HepG2 (cell line): Measurements from ENCODE around the gene DUSP16. TPM values are rescaled to one million over a fixed set of nuclear protein-coding genes. Genes with fewer than 3 reads are reported as not detected.

Experiments used
- ADNP ChIP-seq: sonication (generic); formaldehyde crosslinking; IDR thresholded peaks from 2 replicates; pipeline ENCODE4 v1.4.0; 2020; ENCODE audit warnings: missing genetic modification reagents
- ATF7-NPFF ChIP-seq: sonication (generic); formaldehyde crosslinking; IDR thresholded peaks from 2 replicates; pipeline ENCODE4 v1.8.1; 2023; ENCODE audit warnings: mild to moderate bottlenecking, low read depth, missing genetic modification reagents, moderate library complexity
- EHMT2 ChIP-seq: fragments of 200-600 bp; sonication (generic); IDR thresholded peaks from 2 replicates; pipeline ENCODE4 v1.7.0; 2017; ENCODE audit warnings: antibody characterized with exemption, low read depth, low read length, borderline replicate concordance
- KAT8 ChIP-seq: IDR thresholded peaks from 2 replicates; pipeline ENCODE4 v1.6.1; 2016; ENCODE audit warnings: missing genetic modification reagents, missing compliant biosample characterization
- SMARCC2 ChIP-seq: fragments of 450-650 bp; IDR thresholded peaks from 2 replicates; pipeline ENCODE4 v1.6.1; 2017; ENCODE audit warnings: antibody characterized with exemption, mild to moderate bottlenecking
- TRIM24 ChIP-seq: sonication (generic); formaldehyde crosslinking; IDR thresholded peaks from 2 replicates; pipeline ENCODE4 v1.8.0; 2022; ENCODE audit warnings: mild to moderate bottlenecking, missing genetic modification reagents
- ZBTB14 ChIP-seq: sonication (generic); formaldehyde crosslinking; IDR thresholded peaks from 2 replicates; pipeline ENCODE4 v1.4.0; 2020; ENCODE audit warnings: missing genetic modification reagents
- ZHX1 ChIP-seq: sonication (generic); formaldehyde crosslinking; IDR thresholded peaks from 2 replicates; pipeline ENCODE4 v1.8.1; 2022; ENCODE audit warnings: low read depth, mild to moderate bottlenecking, missing genetic modification reagents
- ZNF10 ChIP-seq: sonication (generic); formaldehyde crosslinking; IDR thresholded peaks from 2 replicates; pipeline ENCODE4 v1.4.0; 2020; ENCODE audit warnings: mild to moderate bottlenecking, low read depth, missing genetic modification reagents, borderline replicate concordance
- ZNF513 ChIP-seq: sonication (generic); formaldehyde crosslinking; conservative IDR thresholded peaks from 2 replicates; pipeline ENCODE4 v1.5.0; 2020; ENCODE audit warnings: missing genetic modification reagents
- ZNF569 ChIP-seq: sonication (generic); formaldehyde crosslinking; IDR thresholded peaks from 2 replicates; pipeline ENCODE4 v1.5.0; 2020; ENCODE audit warnings: mild to moderate bottlenecking, missing genetic modification reagents, moderate library complexity, borderline replicate concordance
- ZNF607 ChIP-seq: sonication (generic); formaldehyde crosslinking; IDR thresholded peaks from 2 replicates; pipeline ENCODE4 v1.5.1; 2020; ENCODE audit warnings: missing genetic modification reagents, mild to moderate bottlenecking, borderline replicate concordance
- ZNF800 ChIP-seq: sonication (generic); formaldehyde crosslinking; IDR thresholded peaks from 2 replicates; pipeline ENCODE4 v1.4.0; 2020; ENCODE audit warnings: missing genetic modification reagents
- ZSCAN21 ChIP-seq: sonication (generic); formaldehyde crosslinking; IDR thresholded peaks from 2 replicates; pipeline ENCODE4 v1.8.0; 2022; ENCODE audit warnings: mild to moderate bottlenecking, missing genetic modification reagents, moderate library complexity, borderline replicate concordance
- polyA plus RNA-seq, 8 experiments: library from polyadenylated mRNA; depleted of rRNA in 3 of 8; stranded (reverse) in 7 of 8; unstranded in 1 of 8; fragments of >200 nt; fragmentation: Illumina TruSeq in 4 of 8; extraction: Trizol in 4 of 8; gene quantifications; 2 replicates each; pipeline versions ENCODE4 v1.2.1 to v1.2.3, GENCODE V29; 2011 to 2016; ENCODE audit warnings: low read depth in 4 of 8, missing spikeins in 1 of 8, mixed read lengths in 1 of 8; ENCODE audit not compliant: insufficient read depth in 1 of 8
- total RNA-seq, 5 experiments: library from RNA; depleted of rRNA; stranded (reverse); fragments of >200 nt; fragmentation: Illumina TruSeq; extraction: Trizol; gene quantifications; 2 replicates each; pipeline ENCODE4 v1.2.3, GENCODE V29; 2016; ENCODE audit warnings: low read depth in 1 of 5
- TF ChIP-seq, protein P1 (sequence below): sonication (generic); formaldehyde crosslinking; IDR thresholded peaks from 2 replicates; pipeline ENCODE4 v1.4.0; 2020; ENCODE audit warnings: mild to moderate bottlenecking, missing genetic modification reagents, borderline replicate concordance

DUSP16 gene
- total and polyA plus RNA-seq, 2 of the 13 experiments (the other 11 are each of a cell fraction or from before 2014, with no cell fraction given), result 45.7 to 46.6 TPM

- TF ChIP-seq ATF7-NPFF (CRISPR knock-in tag) (no peak), ZSCAN21 (CRISPR knock-in tag) (peak; percentile 61), ADNP (CRISPR knock-in tag) (no peak), SMARCC2 (0 out of 2 replicates have a peak, but pooled peaks have one; percentile 11), ZHX1 (CRISPR knock-in tag) (peak; percentile 82; the same call in 1 of the 2 replicates), ZNF607 (CRISPR knock-in tag) (peak; percentile 74; the same call in 1 of the 2 replicates), ZNF800 (CRISPR knock-in tag) (0 out of 2 replicates have a peak, but pooled peaks have one; percentile 31), EHMT2 (no peak), KAT8 (CRISPR knock-in tag) (peak; percentile 72; the same call in 1 of the 2 replicates), ZNF513 (CRISPR knock-in tag) (no peak), ZNF10 (CRISPR knock-in tag) (no peak), TRIM24 (CRISPR knock-in tag) (peak; percentile 81; the same call in 1 of the 2 replicates), ZBTB14 (CRISPR knock-in tag) (no peak; the same call in 1 of the 2 replicates), ZNF569 (CRISPR knock-in tag) (no peak)
- TF ChIP-seq, protein P1, sequence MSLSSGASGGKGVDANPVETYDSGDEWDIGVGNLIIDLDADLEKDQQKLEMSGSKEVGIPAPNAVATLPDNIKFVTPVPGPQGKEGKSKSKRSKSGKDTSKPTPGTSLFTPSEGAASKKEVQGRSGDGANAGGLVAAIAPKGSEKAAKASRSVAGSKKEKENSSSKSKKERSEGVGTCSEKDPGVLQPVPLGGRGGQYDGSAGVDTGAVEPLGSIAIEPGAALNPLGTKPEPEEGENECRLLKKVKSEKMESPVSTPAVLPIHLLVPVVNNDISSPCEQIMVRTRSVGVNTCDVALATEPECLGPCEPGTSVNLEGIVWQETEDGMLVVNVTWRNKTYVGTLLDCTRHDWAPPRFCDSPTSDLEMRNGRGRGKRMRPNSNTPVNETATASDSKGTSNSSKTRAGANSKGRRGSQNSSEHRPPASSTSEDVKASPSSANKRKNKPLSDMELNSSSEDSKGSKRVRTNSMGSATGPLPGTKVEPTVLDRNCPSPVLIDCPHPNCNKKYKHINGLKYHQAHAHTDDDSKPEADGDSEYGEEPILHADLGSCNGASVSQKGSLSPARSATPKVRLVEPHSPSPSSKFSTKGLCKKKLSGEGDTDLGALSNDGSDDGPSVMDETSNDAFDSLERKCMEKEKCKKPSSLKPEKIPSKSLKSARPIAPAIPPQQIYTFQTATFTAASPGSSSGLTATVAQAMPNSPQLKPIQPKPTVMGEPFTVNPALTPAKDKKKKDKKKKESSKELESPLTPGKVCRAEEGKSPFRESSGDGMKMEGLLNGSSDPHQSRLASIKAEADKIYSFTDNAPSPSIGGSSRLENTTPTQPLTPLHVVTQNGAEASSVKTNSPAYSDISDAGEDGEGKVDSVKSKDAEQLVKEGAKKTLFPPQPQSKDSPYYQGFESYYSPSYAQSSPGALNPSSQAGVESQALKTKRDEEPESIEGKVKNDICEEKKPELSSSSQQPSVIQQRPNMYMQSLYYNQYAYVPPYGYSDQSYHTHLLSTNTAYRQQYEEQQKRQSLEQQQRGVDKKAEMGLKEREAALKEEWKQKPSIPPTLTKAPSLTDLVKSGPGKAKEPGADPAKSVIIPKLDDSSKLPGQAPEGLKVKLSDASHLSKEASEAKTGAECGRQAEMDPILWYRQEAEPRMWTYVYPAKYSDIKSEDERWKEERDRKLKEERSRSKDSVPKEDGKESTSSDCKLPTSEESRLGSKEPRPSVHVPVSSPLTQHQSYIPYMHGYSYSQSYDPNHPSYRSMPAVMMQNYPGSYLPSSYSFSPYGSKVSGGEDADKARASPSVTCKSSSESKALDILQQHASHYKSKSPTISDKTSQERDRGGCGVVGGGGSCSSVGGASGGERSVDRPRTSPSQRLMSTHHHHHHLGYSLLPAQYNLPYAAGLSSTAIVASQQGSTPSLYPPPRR (CRISPR knock-in tag), result peak; percentile 87; the same call in 1 of the 2 replicates
Measured at GRCh38 chr12:12449533-12450025, 113.1 kb downstream of the DUSP16 start (continued).
